ENCODE data around the gene FLT1.

The FLT1 gene

GRCh38 chr13:28355046-28355821 lies 139.7 kb downstream of the FLT1 start:
- H3K9me3 ChIP-seq (ENCODE audit: insufficient read depth, low read depth, low read length): no peaks in the 10 kb centered on the region
- no peak overlapping the region for H3K4me3 ChIP-seq (ENCODE audit: low read length)
- no peak overlapping the region for H3K9ac ChIP-seq (ENCODE audit: low read depth, low read length)
- no peak overlapping the region for H3K27ac ChIP-seq (ENCODE audit: low read depth, low read length)
- H3K27me3 ChIP-seq (ENCODE audit: insufficient read depth, low read length): no peaks in the 10 kb centered on the region
- 92% methylated on average over 14 of the region's 14 CpGs for WGBS
- H3K36me3 ChIP-seq (ENCODE audit: insufficient read depth, low read length): no peaks in the 10 kb centered on the region
- H3K4me1 ChIP-seq (ENCODE audit: insufficient read depth, low read length): peaks cover 36% of the 10 kb centered on the region

- no peak overlapping the region for H3K27ac ChIP-seq (ENCODE audit: low read depth, low read length)
- peaks cover 36% of the 10 kb centered on the region for H3K4me1 ChIP-seq (ENCODE audit: insufficient read depth, low read length)
- H3K27me3 ChIP-seq (ENCODE audit: insufficient read depth, low read length): no peaks in the 10 kb centered on the region
- H3K36me3 ChIP-seq (ENCODE audit: insufficient read depth, low read length): no peaks in the 10 kb centered on the region
- 94% methylated on average over 3 of the region's 4 CpGs for WGBS
- no peaks in the 10 kb centered on the region for H3K9me3 ChIP-seq (ENCODE audit: insufficient read depth, low read depth, low read length)
- no peak overlapping the region for H3K9ac ChIP-seq (ENCODE audit: low read depth, low read length)
- H3K4me3 ChIP-seq (ENCODE audit: low read length): no peak overlapping the region
These were observed 141.2 kb downstream of the FLT1 start for GRCh38 chr13:28353679-28354078.

- Histone ChIP-seq H3K27me3 (ENCODE audit: insufficient read depth, low read length) (no peaks in the 10 kb centered on the region), H3K9ac (ENCODE audit: low read depth, low read length) (no peak overlapping the region), H3K4me3 (ENCODE audit: low read length) (no peak overlapping the region), H3K36me3 (ENCODE audit: insufficient read depth, low read length) (no peaks in the 10 kb centered on the region), H3K4me1 (ENCODE audit: insufficient read depth, low read length) (peaks cover 19% of the 10 kb centered on the region), H3K27ac (ENCODE audit: low read depth, low read length) (no peak overlapping the region), H3K9me3 (ENCODE audit: insufficient read depth, low read depth, low read length) (no peaks in the 10 kb centered on the region)
- 92% methylated on average over 8 of the region's 8 CpGs for WGBS
These were observed 144.8 kb downstream of the FLT1 start for GRCh38 chr13:28349907-28350654.

- Histone ChIP-seq H3K27ac (ENCODE audit: low read depth, low read length) (no peak overlapping the region), H3K9ac (ENCODE audit: low read depth, low read length) (no peak overlapping the region), H3K36me3 (ENCODE audit: insufficient read depth, low read length) (no peaks in the 10 kb centered on the region), H3K4me1 (ENCODE audit: insufficient read depth, low read length) (peaks cover 19% of the 10 kb centered on the region), H3K27me3 (ENCODE audit: insufficient read depth, low read length) (no peaks in the 10 kb centered on the region), H3K4me3 (ENCODE audit: low read length) (no peak overlapping the region), H3K9me3 (ENCODE audit: insufficient read depth, low read depth, low read length) (no peaks in the 10 kb centered on the region)
- 90% methylated on average over 4 of the region's 6 CpGs for WGBS
These were observed 145.6 kb downstream of the FLT1 start for GRCh38 chr13:28349371-28349770.

GRCh38 chr13:28347456-28348371 lies 147.2 kb downstream of the FLT1 start:
- H3K4me1 ChIP-seq (ENCODE audit: insufficient read depth, low read length): peaks cover 19% of the 10 kb centered on the region
- no peaks in the 10 kb centered on the region for H3K9me3 ChIP-seq (ENCODE audit: insufficient read depth, low read depth, low read length)
- no peak overlapping the region for H3K9ac ChIP-seq (ENCODE audit: low read depth, low read length)
- no peak overlapping the region for H3K4me3 ChIP-seq (ENCODE audit: low read length)
- H3K36me3 ChIP-seq (ENCODE audit: insufficient read depth, low read length): no peaks in the 10 kb centered on the region
- 83% methylated on average over 5 of the region's 5 CpGs for WGBS
- no peak overlapping the region for H3K27ac ChIP-seq (ENCODE audit: low read depth, low read length)
- no peaks in the 10 kb centered on the region for H3K27me3 ChIP-seq (ENCODE audit: insufficient read depth, low read length)

- 90% methylated on average over 2 of the region's 2 CpGs for WGBS
- Histone ChIP-seq H3K27me3 (ENCODE audit: insufficient read depth, low read length) (no peaks in the 10 kb centered on the region), H3K4me3 (ENCODE audit: low read length) (no peak overlapping the region)
These were observed 148.8 kb downstream of the FLT1 start for GRCh38 chr13:28346154-28346553.

GRCh38 chr13:28344163-28344562 lies 150.8 kb downstream of the FLT1 start:
- H3K36me3 ChIP-seq (ENCODE audit: insufficient read depth, low read length): no peaks in the 10 kb centered on the region
- H3K27ac ChIP-seq (ENCODE audit: low read depth, low read length): no peak overlapping the region
- H3K9me3 ChIP-seq (ENCODE audit: insufficient read depth, low read depth, low read length): no peaks in the 10 kb centered on the region
- H3K9ac ChIP-seq (ENCODE audit: low read depth, low read length): no peak overlapping the region
- peaks cover 11% of the 10 kb centered on the region for H3K4me1 ChIP-seq (ENCODE audit: insufficient read depth, low read length)
- H3K4me3 ChIP-seq (ENCODE audit: low read length): no peak overlapping the region
- WGBS: 84% methylated on average over 3 of the region's 3 CpGs
- H3K27me3 ChIP-seq (ENCODE audit: insufficient read depth, low read length): no peaks in the 10 kb centered on the region

More at GRCh38 chr13:28346154-28346553, 148.8 kb downstream of the FLT1 start:
- peaks cover 14% of the 10 kb centered on the region for H3K4me1 ChIP-seq (ENCODE audit: insufficient read depth, low read length)
- H3K9ac ChIP-seq (ENCODE audit: low read depth, low read length): no peak overlapping the region
- H3K9me3 ChIP-seq (ENCODE audit: insufficient read depth, low read depth, low read length): no peaks in the 10 kb centered on the region
- H3K36me3 ChIP-seq (ENCODE audit: insufficient read depth, low read length): no peaks in the 10 kb centered on the region
- no peak overlapping the region for H3K27ac ChIP-seq (ENCODE audit: low read depth, low read length)

GRCh38 chr13:28342251-28342650 lies 152.7 kb downstream of the FLT1 start:
- H3K4me3 ChIP-seq (ENCODE audit: low read length): no peak overlapping the region
- peaks cover 12% of the 10 kb centered on the region; the same call in 1 of the 2 replicates for H3K36me3 ChIP-seq (ENCODE audit: insufficient read depth, low read length)
- H3K4me1 ChIP-seq (ENCODE audit: insufficient read depth, low read length): peaks cover 14% of the 10 kb centered on the region
- no peaks in the 10 kb centered on the region for H3K27me3 ChIP-seq (ENCODE audit: insufficient read depth, low read length)
- no peaks in the 10 kb centered on the region for H3K9me3 ChIP-seq (ENCODE audit: insufficient read depth, low read depth, low read length)
- WGBS: 94% methylated on average over 2 of the region's 2 CpGs
- no peak overlapping the region for H3K27ac ChIP-seq (ENCODE audit: low read depth, low read length)
- no peak overlapping the region for H3K9ac ChIP-seq (ENCODE audit: low read depth, low read length)

GRCh38 chr13:28340272-28340793 lies 154.6 kb downstream of the FLT1 start:
- H3K27me3 ChIP-seq (ENCODE audit: insufficient read depth, low read length): no peaks in the 10 kb centered on the region
- H3K9ac ChIP-seq (ENCODE audit: low read depth, low read length): no peak overlapping the region
- H3K4me3 ChIP-seq (ENCODE audit: low read length): no peak overlapping the region
- 87% methylated on average over 2 of the region's 2 CpGs for WGBS
- H3K4me1 ChIP-seq (ENCODE audit: insufficient read depth, low read length): peaks cover 7% of the 10 kb centered on the region
- H3K27ac ChIP-seq (ENCODE audit: low read depth, low read length): no peak overlapping the region
- H3K36me3 ChIP-seq (ENCODE audit: insufficient read depth, low read length): peaks cover 12% of the 10 kb centered on the region; the same call in 1 of the 2 replicates
- H3K9me3 ChIP-seq (ENCODE audit: insufficient read depth, low read depth, low read length): no peaks in the 10 kb centered on the region

GRCh38 chr13:28339419-28339818 lies 155.5 kb downstream of the FLT1 start:
- no peaks in the 10 kb centered on the region for H3K9me3 ChIP-seq (ENCODE audit: insufficient read depth, low read depth, low read length)
- no peak overlapping the region for H3K4me3 ChIP-seq (ENCODE audit: low read length)

More at GRCh38 chr13:28339419-28339818, 155.5 kb downstream of the FLT1 start:
- Histone ChIP-seq H3K27me3 (ENCODE audit: insufficient read depth, low read length) (no peaks in the 10 kb centered on the region), H3K36me3 (ENCODE audit: insufficient read depth, low read length) (peaks cover 12% of the 10 kb centered on the region; the same call in 1 of the 2 replicates), H3K4me1 (ENCODE audit: insufficient read depth, low read length) (peaks cover 4% of the 10 kb centered on the region; the same call in 1 of the 2 replicates), H3K9ac (ENCODE audit: low read depth, low read length) (no peak overlapping the region), H3K27ac (ENCODE audit: low read depth, low read length) (no peak overlapping the region)
- WGBS: 96% methylated on average over 2 of the region's 2 CpGs

All from HUES64 (cell line).